ENCODE data around the gene CBR1.

DNA sequence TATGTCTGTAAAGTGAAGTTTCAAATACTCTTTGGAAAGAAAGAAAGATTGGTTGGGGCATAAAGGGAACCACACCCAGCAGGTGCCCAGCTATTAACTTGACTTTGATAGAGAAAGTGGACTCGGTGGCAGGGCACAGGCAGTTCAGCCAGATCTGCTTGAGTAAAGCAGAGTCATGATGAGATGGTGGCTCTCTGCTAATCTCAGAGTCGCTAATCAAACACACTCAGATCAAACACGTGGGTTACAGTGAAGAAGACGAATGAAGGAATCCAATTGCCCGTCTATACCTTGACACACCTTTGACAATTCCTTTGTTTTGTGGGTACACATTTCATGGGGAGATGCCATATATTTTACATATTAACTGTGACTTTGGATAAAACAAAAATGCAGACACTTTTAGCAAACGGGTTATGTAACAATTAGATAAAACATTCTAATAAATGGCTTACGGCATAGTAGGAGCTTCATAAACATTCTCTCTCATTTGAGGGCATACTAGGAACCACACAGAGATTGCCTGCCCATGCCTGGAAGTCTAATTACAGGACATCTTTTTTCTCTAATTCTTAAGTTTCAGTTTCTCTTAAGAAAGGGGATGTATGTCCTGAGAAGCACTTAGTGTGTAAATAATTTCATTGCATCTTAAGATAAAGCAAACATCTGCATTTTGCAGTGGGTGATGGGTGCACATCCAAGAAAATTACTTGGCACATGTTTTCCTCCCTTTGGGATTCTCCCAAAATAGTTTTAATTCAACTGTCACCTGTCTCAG is 7.2 kb downstream of the CBR1 start:
- TF ChIP-seq, protein P1, sequence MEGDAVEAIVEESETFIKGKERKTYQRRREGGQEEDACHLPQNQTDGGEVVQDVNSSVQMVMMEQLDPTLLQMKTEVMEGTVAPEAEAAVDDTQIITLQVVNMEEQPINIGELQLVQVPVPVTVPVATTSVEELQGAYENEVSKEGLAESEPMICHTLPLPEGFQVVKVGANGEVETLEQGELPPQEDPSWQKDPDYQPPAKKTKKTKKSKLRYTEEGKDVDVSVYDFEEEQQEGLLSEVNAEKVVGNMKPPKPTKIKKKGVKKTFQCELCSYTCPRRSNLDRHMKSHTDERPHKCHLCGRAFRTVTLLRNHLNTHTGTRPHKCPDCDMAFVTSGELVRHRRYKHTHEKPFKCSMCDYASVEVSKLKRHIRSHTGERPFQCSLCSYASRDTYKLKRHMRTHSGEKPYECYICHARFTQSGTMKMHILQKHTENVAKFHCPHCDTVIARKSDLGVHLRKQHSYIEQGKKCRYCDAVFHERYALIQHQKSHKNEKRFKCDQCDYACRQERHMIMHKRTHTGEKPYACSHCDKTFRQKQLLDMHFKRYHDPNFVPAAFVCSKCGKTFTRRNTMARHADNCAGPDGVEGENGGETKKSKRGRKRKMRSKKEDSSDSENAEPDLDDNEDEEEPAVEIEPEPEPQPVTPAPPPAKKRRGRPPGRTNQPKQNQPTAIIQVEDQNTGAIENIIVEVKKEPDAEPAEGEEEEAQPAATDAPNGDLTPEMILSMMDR (IDR thresholded peaks at IDR 0.05; ENCODE audit: insufficient read depth, low read length, poor library complexity, severe bottlenecking), result no peak
- no peak for TF ChIP-seq EZH2phosphoT487 (conservative IDR thresholded peaks at IDR 0.05; ENCODE audit: low read length)

Measured in SU-DHL-6 (cell line).